Measurements from ENCODE around the gene TSPAN5. TPM values are rescaled to one million over a fixed set of nuclear protein-coding genes. Genes with fewer than 3 reads are reported as not detected.

The TSPAN5 gene
- total RNA-seq, 1 donor from 2014 or later = 12.9 TPM

DNA sequence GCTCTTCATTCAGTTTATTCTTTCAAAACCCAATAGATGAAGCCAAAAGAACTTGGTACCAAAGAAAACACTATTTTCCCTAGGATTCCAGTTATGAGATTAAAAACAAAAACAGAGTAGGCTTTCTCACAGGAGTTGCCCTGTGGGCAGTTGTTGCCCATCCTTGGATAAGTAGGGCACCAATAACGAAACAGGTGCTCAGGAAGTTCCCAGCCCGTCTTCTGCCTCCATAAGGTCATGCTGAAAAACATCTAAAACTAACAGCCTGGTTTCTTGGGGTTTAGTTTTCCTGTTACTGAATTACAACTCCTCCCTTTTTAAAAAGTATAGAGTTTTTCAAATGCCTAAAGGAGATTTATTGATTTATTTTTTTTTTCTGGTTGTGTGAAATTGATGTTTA lies 14.7 kb downstream of the TSPAN5 start:
- no peak for ATAC-seq

DNA sequence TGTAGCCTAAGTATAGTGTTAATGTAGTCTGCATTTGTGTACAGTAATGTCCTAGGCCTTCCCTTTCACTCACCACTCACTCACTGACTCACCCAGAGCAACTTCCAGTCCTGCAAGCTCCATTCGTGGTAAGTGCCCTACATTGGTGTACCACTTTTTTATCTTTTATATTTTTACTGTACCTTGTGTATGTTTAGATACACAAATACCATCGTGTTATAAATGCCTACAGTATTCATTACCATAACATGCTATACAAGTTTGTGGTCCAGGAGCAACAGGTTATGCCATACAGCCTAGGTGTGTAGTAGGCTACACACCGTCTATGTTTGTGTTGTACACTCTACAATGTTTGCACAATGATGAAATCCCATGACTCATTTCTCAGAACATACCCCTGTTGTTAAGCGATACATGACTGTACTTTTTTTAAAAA lies 15.4 kb downstream of the TSPAN5 start:
- peak; percentile 98 for ATAC-seq

DNA sequence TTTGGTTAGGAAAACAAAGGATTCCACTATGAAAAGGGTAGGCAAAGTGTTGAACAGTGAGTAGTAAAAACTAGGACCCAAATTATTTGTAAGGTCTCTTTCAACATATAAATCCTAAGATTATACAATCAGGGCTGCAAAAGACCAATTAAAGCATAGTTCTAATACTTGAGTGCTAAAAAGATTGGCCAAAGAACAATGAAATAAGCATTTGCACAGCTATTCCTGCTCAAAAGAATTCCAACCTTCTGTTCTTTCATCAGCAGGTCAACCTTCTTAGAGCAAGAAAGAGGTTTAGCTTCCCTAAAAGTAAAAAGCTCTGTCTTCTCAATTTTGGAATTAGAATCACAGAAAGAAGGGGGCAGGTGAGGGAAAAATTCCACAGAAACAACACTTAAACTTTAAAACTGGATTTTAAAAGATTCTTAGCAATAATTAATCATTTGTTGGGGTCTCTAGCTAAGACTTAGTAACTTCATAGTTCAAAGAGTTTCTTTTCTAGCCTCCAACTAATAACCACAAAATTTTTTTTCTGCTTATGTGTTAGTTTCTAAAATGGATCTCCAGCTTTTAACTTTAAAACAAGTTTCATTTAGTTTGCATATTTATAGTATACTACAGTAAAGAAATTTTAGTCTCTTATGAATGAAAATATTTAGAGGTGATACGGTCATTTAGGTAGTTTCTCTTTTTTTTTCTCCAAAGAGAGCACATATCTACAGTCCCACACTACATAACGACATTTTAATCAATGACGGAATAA lies 16.3 kb downstream of the TSPAN5 start:
- ATAC-seq = no peak

DNA sequence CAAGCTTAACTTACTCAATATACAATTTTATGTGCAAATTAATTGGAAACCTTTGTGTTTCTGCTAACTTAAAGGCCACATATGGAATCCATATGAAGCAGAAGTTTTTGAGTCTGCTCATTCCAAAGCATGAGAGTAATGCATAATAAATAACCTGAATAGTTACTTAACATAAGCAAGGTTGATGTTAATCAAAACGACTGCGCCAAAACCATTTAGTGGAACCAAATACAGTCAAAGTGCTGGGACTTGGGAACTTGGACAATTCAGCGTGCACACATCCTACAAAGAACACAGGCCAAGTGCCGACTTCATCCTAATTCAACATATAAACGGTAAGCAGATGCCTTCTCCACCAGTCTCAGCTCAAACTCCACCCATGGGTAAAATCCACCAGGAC lies 17.0 kb downstream of the TSPAN5 start:
- ATAC-seq = no peak

DNA sequence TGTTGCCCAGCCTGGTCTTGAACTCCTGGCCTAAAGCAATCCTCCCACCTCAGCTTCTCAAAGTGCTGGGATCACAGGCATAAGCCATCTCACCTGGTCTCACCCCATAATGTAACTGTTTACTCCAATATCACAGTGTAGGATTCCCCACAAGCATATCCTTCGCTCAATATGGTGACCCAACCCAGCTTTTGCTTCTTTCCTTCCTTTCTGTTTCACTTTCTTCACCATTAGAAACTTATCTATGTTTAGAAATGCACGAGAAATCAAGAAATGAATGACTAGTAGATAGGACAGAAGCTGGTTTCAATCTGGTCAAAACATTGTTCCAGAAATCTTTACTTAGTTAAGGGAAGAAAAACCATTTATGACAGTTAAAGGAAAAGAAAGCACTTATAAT lies 18.9 kb downstream of the TSPAN5 start:
- no peak for ATAC-seq

DNA sequence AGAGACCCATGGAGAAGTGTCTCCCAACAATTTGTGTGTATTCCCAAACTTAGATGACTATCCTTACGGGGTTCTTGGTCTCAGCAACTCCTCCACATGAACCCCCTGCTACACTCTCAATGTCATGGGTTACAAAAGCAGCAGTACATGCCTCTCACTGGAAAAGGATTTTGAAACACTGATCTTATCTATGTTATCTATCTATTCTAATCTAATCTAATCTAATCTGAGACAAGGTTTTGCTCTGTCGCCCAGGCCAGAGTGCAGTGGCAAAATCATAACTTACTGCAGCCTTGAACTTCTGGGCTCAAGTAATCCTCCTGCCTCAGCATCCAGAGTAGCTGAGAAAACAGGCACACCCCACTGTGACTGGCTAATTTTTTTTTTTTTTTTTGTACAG lies 19.3 kb downstream of the TSPAN5 start:
- no peak for ATAC-seq

DNA sequence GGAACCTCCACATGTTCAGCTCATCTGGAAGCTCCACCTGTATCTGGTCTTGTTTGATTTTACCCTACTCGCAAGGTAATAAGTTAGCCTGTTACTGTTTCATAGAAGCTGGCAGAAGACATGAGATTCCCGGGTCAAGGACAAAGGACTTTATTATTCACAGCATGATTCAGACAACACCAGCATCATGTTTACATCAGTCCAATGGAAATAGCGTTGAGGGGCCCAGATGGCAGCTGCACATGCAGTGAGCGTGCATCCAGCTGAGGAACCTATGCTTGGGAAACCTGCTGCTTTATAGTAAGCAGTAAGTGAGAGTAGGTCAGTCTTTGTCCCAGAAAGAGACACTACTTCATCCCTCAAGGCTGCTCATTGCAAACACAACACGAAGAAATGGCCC lies 19.8 kb downstream of the TSPAN5 start:
- no peak for ATAC-seq

DNA sequence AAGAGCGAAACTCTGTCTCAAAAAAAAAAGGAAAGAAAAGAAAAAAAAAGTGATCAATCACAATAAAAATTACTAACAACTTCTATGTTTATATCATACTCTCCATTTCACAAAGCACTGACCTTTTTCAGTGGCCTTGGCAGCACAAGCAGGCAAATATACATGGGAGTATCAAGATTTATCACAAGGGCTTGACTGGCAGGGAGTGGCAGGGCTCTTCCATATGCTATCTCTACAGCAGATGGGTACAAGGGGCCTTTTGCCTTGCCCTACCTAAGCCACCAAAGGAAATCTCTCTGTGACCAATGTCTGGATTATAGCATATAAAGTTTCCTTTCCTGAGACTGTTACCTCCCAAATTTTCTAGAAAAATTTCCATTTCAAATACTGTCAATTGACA lies 24.4 kb downstream of the TSPAN5 start:
- no peak for ATAC-seq

DNA sequence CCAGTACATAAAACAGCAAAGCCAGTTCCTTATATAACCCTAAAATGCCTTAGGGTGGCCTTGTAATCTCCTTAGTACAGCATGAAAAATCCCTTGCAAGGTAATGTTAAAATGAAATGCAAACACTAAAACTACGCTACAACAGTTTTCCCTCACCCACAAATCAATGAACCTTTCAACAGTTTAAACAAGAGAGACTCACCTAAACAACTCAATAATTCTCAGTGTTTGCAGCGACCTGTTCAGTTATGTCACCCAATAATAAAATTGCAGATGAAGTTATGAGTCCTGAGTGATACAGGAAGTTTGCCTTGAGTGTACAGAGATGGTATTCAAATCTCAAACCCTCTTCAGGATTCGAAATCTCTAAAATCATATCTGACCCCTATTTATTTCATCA lies 25.3 kb downstream of the TSPAN5 start:
- ATAC-seq = no peak

DNA sequence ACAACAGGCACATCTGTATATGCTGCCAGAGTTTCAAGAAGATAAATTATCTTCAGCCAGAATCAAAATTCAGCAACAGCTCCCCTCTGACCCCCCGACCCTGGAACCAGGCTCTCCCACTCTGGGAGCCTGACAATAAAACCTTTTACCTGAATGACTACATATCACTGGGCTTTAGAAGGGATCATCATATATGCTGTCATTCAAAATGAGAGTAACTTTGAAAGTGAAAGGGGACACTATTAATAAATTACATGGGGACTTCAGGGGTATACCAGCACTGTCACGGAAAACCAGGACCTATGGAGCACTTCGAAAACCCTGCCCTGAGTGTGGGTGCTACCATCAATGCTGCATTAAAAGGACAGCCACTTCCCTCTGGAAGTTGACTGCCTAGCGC lies 26.2 kb downstream of the TSPAN5 start:
- no peak for ATAC-seq

DNA sequence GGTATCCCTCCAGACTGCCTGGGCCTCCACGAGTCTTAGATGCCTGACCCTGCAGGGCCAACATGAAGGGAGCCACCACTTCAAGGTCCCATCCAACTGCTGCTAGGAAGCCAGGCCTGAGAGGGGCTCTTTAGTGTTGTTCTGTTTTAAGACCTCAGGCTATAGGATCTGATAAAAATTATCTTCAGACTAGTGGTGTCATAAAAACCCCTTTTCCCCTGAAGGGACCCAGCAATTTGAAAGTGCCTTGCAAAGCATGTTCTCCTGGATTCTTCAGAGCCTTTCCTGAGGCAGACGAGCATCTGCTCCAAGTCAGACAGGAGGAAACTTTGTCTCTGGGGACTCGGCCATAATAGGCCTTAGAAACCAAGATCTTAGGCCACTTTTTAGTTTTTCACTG lies 26.9 kb downstream of the TSPAN5 start:
- no peak for ATAC-seq

DNA sequence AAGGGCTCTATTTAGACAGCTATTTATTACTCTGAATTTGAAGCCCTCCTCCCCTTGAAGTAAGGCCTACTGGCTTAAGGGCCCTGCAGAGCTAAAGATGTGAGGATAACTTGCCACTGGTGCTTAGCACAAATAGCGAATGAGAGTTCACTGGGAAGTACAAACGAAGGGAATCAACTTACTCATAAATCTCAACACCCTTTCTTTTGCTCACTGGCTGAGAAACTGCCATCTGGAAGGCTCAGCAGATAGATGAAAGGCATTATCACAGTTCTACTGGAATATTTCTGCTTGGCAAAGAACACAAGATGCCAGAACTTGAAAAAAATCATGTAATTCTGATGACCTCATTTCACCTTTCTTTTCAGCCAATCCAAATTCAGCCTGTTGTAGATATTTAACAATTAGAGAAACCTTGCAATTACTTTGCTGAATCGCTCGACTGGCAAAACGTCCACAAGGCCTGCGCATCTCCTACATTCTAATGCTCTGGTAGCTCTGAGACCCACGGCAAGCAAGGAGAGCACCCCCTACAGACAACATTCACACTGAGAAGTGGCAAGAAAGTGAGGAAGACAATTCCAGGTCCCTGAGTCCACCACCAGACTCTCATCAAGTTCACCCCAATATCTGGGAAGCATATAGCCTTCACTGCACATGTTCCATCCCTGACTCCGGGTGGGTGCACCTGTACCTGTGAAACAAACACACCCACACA lies 27.5 kb downstream of the TSPAN5 start:
- ATAC-seq = no peak

DNA sequence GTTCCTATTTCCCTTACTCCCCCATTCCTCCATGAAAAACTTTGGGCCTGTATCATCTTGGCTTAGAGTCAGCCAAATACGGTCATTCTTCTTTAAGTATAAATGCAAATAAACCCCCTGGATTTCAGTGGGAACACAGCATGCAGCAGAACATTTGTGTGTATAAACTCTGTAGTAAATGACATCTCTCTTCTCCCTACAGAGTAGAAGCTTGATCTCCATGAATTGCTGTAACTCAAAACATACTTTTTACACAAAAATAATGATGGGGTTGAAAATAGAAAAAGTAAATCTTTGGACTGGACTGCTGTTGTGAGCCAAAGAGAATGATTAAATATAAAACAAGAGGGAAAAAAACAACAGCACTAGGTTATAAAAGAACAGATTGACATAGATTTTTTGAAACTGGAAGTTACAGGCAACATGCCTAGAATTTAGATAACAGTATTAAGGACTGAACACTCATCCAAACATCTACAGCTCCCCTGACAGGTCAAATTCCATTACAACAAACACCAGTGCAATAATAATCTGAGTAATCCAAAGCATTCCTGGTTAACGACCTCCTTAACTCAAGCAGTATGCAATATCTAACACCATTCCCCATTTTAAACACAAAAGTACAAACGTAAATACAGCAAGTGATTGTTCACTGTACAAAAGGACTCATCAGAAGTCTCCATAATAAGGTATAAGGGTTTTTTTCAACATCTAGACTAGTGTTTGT lies 30.7 kb downstream of the TSPAN5 start:
- no peak for ATAC-seq

DNA sequence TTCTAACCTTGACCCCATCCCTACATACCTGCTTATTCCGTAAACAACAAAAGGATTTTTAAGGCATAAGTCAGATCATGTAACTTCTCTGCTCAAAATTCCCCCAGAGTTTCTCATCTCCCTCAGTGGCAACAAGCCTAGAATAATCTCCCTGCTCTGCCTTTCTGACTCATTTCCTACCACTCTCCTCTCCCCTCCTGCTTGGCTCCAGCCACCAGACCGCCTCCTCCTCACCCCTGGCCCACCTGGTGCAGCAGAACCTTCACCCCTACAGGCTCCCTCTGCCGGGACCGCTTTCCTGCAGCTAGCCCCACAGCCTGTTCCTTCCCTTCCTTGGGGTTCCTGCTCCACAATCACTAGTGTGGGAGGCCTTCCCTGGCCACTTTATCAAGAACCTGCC lies 32.1 kb downstream of the TSPAN5 start:
- peak; percentile 79 for ATAC-seq

DNA sequence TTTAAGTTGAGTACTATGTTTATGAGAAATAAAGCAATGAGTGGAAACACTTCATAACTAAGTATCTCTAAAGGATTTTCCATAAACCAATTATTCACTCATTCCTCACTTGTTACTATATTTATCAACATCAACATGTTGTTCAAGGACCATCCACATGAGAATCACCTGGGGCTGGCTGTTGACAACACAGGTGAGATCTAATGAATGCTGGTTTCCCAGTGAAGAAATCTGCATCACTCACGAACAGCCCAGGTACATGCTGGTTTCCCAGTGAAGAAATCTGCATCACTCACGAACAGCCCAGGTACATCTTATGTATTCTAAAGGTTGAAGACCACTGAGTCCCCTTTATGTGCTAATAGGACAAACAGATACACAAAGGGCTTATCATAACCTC lies 32.5 kb downstream of the TSPAN5 start:
- ATAC-seq = peak; percentile 13

DNA sequence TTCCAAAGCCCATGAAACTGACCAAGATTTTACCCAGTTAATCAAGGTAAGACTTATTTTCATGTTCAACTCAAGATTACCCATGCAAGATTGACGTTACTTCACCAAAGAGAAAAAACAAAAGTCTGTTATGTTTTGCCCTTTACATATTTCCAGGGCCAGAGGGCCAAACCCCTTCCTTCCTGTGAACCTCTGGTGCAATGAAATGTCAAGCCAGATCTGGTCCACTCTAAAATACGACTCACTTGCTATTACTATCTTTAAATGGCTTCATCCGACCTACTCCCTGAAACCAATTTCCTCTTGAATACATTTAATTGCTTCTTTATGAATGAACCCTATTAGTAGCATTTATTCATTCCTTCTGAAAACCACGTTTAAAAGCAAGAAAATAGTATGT lies 33.0 kb downstream of the TSPAN5 start:
- no peak for ATAC-seq

DNA sequence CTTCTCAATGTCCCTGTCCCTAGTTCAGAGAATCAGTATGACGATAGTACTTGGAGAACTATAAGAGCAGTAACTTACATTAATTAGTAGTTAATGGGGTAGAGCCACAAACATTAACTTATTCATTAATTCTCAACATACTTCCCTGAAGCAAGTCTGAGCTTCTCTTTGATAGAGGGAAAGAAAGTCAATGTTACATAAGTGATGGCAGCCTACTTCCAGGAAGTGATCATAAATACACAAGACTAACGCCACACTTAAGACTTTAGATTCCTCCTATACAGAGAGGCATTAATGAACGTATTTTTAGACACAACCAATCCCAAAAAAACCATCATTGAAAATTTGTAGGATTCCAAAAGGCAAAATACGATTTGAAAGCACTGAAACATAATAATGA lies 33.8 kb downstream of the TSPAN5 start:
- ATAC-seq = no peak

DNA sequence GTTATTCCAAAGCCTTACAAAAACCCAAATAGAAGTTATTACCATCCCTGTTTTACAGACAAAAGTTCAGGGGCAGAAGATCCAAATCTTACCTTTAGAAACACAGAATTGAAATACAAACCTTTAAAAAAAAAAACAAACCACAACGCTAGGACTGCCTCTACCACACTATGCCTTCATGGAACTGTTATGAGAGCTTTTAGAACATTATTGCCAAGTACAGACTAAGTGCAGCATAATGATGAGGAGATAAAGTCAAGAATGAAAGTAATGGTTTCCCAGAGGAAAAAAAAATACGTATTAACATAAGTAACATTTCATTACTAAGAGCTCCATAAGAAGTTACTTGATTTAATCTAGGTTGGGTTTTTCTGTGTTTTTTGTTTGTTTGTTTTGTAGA lies 34.3 kb downstream of the TSPAN5 start:
- no peak for ATAC-seq

DNA sequence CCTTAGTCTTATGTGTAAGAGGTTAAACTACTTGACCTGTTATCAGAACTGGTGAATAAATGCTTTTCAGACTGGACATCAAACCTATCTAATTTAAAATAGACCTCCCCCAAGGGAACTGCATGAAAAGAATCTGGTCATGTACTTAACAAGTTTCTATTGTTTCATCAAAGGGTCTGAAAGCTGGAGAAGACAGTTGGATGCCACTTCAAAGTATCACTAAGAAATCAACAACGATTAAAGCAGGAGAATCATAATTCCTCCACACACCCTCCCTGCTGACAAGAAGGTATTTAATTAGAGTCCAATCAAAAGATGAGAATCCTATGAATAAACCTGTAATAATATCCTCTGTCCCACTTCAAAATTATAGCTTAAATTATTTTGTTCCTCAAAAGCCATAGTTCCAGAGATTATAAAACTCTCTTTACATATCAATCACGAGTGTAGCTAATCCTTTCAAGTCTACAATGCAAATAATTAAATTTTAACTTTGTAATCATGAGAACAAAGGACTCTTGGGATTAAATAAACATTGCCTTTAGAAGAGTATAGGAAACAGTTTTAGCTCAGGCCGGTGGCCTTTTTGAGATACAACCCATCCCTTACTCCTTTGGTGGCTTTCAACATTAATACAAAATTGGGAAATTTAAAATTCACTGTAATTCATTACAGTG lies 35.1 kb downstream of the TSPAN5 start:
- ATAC-seq = no peak

DNA sequence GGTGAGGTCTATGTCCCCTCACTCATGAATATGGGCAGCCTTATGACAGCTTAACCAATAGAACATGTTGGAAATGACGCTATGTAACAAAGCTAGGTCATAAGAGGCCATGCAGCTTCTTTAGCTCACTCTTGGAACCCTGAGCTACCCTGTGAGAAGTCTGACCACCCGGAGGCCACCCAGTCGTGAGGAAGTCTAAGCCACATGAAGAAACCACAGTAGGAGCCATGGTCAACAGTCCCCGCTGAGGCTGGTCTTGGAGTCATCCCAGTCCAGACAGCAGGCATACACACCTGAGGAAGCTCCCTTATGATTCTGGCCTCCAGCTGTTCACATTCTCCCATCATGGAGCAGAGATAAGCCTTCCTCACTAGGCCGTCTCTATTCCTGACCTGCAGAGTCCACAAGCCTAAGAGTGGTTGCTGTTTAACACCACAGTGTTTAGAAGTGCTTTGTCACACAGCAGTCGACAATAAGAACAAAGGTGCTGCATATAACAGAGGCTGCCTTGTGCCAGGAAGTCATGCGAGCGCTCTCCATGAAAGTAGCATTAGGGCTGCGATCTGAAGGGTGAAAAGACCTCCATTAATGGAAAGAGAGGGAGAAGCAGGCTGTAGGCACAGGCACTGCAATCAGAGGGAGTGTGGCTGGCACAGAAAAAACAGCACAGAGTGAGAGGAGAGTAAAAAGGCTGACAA lies 38.2 kb downstream of the TSPAN5 start:
- no peak for ATAC-seq

DNA sequence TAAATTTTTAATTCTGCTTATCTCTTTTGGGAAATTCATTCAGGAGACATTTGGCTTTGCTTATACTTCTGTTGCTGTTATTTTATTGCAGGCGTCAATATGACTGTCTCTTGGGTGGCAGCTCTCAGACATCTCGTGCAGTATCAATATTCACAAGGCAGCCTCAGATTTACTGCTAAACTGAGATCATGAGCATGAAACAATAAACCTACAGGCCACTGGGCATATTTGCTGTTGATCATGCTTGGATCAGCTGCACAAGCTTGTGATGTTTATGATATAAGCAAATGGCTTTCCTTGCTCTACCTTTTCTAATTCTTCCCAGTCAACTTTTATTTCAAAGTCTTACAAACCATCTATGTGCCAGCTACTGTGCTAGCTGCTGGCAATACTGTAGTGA lies 39.2 kb downstream of the TSPAN5 start:
- ATAC-seq = no peak

DNA sequence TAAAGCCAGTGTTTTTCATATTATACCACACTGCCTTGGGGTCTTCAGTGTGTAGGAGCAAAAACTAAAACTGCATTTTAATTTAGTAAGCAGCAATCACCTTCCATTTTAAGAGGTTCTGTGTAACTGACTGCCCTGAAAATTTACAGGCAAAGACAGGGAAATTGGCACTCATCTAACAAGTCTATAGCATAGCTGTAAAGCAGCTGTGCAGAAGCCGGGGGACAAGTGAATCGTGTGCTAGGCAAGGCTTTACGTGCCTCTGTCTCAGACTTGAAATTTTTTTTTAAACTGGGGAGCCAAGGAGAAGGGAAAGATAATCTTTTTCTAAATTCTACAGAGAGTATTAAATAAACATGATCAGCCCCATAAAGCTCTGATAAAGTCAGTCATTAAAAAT lies 39.7 kb downstream of the TSPAN5 start:
- ATAC-seq = no peak
